NCI-H446 treated with DMSO at 0.1 percent for 48 hours (cell line): Measurements from ENCODE around the gene ITGA11.

Source experiments
- DNase-seq: peaks from one replicate; lab custom pipeline; 2025; lab: John Stamatoyannopoulos, UW

Gene ITGA11

DNA sequence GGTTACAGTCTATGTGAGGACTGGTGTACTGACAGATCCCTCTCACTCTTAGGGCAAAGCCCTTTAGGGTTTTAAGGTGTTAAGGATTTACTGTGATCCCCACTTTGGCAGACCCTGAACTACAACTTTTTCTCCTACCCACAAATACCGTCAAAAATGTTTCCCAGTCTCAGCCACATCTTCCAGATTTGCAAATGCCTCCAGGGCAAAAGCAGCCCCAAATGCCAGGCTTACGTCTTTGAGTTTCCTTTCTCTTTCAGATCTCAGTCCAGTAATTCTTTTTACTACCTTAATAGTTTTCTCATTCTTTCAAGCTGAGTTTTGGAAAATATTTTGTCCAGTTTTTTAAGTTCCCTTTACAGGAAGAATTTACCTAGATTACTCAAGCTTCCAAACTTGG is 13.4 kb upstream of the ITGA11 start:
- DNase-seq, result no peak

DNA sequence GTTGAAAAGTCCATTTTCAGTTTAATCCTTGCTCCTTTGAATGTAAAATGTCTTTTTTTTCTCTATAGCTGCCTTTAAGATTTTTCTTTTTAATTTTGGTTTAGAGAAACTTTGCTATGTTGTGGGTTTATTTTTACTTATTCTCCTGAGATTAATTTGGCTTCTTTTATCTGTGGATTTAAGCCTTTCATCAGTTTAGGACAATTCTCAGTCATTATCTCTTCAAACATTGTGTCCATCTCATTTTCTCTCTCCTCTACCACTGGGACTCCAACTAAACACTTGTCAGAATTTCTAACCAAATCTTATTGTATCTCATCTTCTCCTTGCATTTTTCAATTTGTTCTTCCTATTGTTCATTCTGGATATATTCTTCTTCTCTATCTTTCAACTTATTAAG is 12.4 kb upstream of the ITGA11 start:
- DNase-seq, result no peak

GRCh38 chr15:68442903-68443302 is 10.9 kb upstream of the ITGA11 start:
- DNase-seq, result no peak

- DNase-seq, result no peak
Observed at GRCh38 chr15:68442041-68442440, 10.1 kb upstream of the ITGA11 start.

- no peak for DNase-seq
Observed at GRCh38 chr15:68441045-68441743, 9.2 kb upstream of the ITGA11 start.

DNA sequence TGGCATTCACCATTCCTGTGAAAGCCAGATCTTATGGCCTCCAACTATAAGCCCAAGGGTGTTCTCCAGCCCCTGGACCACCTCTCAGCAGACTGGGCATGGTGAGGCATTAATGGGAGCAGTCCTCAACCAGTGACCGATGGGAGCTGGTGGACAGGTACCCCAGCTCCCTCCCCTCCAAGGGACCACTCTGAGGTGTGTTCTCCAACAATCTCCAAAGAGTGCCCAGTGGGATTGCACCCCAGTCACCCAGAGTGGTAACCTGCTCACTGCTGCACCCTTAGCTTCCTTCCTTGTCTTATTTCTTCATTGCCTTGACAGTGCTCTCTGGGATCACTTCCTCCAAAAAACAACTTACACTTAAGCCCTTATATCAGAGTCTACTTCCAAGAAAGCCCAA is 8.2 kb upstream of the ITGA11 start:
- no peak for DNase-seq

DNA sequence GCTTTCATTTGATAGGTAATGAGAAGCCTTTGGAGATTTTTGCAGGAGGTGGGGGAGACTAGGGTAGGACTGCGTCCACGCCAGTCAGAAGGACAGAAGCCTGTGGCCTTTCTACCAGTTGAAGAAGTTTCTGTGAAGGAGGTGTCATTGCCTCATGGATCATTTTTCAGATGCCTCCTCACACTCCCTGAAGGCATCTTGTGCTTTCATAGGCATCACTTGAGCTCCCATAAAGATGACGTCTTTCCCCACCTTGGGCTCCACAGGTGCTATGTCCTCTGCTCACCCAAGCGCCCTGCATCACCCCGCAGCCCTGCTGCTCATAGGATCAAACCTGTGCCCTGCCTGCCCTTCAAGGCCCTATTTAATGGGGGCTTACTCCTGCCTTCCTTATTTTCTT is 7.5 kb upstream of the ITGA11 start:
- no peak for DNase-seq

- DNase-seq, result no peak
Observed at GRCh38 chr15:68436680-68437079, 4.7 kb upstream of the ITGA11 start.

DNA sequence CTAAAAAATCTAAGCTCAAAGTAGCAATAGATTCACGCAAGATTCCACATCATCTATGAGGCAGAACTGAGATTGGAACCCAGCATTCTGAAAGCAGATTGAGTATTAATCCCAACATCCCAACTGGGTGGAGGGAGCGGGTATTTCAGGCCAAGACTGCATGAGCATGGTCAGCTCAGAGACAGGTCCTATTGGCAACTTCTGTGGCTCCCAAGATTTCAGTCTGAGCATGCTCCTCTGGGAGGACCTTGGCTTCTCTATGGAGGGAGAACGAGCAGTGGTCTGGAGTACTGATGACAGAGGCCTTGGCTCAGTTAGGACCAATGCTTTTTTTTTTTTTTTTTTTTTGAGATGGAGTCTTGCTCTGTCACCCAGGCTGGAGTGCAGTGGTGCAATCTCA is 4.0 kb upstream of the ITGA11 start:
- no peak for DNase-seq

DNA sequence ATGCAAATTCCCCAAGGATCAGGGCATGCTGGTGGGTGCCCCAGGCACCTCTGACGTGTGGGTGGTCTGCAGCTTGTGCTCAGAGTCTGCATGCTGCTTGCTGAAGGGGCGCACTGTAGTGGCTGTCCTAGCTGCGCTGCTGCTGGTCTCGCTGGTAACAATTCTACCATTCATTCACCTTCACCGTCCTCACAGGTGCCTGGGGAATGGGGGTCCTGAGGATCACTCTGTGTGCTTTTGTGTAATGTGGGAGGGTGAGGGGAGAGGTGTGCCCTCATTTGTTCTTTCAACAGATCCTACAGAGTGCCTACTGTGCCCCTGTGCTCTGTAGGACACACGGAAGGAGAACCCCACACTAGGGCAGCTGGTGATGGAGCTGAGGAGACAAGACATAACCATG is 2.1 kb upstream of the ITGA11 start:
- no peak for DNase-seq

DNA sequence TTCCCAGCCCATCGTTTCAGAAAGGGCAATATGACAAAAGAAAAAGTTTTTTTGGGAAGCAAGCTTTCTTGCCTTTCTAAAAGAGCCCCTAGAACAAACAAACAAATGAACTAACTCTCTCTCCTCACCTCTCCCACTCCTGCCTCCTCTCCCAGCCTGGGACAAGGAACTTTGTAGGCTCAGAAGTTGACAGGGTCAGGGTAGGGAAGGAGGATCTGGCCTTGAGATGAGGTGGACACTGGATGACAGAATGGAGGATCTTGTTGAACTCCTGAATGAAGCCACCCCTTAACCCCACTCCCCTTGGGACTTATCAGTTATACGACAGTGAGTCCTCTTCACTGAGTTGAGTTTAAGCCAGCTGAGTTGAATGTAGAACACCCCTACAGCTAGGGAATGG is 1.6 kb upstream of the ITGA11 start:
- DNase-seq, result no peak

- no peak for DNase-seq
Observed at GRCh38 chr15:68432441-68433064, 590 bp upstream of the ITGA11 start.

DNA sequence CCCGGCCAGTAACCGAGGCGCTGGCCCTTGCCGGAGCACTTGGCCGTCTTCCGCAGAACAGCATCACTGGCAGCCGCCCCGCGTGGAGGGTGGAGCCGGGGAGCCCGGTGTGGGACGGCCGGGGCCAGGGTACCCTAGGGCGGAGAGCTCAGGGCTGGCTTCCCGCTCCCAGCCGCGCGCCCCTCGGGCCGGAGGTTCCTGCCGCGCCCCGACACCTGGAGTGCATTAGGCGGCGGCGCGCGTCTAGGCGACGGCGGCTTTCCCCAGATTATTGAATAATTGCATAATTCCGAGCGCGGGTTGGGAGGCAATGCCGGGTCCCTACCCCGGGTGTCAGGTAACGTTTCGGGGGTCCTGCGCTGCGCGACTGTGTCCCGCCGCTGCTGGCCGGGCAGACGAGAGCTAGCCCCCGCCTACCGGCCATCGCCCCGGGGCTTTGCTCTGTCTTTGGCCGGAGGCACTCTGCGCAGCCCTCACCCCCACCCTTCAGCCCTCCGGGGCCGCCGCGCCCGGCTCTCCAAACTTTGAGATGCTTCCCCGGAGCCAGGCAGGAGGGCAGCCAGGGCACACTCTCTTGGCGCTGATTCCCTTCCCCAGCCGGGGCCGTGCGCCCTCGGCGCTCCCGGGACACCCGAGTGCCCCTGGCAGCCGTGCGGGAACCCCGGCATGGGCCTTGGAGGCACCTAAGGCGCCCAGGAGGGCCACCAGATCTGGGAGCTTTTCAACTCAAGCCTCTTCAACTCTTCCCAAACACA is 749 bp downstream of the ITGA11 start:
- no peak for DNase-seq

DNA sequence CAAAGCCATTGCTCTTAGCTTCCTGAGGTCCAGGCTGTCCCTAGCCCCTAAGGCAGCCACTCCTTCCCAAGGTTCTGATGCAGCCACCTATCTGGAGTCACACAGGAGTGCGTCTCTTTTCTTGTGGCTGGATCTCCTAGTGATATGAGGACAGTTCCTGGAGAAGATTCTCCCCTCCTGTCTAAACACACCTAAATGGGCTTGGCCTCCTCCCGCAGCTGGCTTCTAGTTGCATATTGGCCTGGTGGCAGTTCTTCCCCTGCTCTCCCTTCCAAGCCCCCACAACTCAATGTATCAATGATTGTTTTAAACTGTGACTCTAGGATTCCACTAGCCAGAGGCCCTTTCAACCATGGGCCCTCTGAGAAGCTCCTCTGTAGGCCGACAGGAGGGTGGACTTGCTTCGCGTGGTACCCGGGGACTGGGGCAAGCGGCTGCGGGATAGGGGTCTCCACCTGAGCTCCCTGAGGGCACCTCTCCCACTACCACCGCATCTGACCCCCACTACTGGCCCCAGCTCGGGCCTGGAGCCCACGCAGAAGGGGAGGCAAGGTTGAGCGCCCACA is 1.4 kb downstream of the ITGA11 start:
- DNase-seq, result no peak

DNA sequence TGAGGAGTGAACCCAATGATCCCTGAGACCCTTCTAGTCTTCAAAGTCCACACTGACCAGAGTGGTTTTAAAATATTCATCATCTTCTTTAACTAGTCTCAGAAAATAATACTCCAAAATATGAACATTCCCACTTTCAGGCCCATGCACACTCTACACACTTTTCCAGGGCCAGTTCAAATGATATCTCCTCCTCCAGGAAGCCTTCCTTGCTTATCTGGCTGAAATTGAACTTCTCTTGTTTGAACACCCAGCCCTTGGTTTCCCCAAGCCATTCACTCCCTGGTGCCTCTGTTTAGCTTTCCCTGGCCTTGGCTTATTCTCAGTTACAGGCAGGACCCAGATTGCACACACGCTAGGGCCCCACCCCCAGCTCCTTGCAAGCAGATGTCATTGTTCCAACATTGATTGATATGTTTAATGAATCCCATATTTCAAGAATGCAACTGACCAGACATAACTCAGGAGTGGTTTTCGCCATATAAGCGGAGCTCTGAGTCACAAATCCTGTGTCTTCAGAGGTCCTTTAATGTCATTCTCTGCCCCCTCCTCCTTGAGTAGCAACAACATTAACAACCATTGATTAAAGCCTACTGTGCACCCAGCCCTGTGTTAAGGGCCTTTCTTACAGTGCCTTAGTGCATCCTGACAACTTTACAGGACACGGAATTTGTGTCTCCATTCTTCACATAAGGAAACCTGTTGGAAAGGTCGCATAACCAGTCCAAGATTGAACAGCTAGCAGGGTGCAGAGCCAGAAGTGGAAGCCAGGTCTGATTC is 2.1 kb downstream of the ITGA11 start:
- no peak for DNase-seq

GRCh38 chr15:68428431-68428940 is 3.5 kb downstream of the ITGA11 start:
- DNase-seq, result no peak

- no peak for DNase-seq
Observed at GRCh38 chr15:68427963-68428362, 4.0 kb downstream of the ITGA11 start.

- no peak for DNase-seq
Observed at GRCh38 chr15:68427366-68427765, 4.6 kb downstream of the ITGA11 start.

DNA sequence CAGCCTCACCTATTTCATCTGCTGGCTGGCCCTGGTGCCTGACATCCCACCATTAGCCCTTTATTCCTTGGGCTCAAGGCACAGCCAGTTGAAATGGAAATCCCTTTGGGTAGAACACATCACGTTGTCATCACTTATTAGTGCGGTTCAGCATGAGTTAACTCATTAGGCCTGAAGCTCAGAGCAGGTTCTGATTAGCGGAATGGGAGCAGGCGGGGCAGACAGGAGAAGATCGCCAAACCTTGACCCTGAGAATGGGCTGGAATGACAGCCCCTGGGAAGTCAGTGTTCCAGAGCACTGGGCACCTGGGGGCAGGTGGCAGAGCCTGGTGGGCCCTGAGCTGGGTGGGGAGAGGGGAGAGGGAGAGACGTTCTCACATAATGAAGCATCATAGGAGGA is 5.8 kb downstream of the ITGA11 start:
- DNase-seq, result no peak

- no peak for DNase-seq
Observed at GRCh38 chr15:68425428-68426060, 6.4 kb downstream of the ITGA11 start.

DNA sequence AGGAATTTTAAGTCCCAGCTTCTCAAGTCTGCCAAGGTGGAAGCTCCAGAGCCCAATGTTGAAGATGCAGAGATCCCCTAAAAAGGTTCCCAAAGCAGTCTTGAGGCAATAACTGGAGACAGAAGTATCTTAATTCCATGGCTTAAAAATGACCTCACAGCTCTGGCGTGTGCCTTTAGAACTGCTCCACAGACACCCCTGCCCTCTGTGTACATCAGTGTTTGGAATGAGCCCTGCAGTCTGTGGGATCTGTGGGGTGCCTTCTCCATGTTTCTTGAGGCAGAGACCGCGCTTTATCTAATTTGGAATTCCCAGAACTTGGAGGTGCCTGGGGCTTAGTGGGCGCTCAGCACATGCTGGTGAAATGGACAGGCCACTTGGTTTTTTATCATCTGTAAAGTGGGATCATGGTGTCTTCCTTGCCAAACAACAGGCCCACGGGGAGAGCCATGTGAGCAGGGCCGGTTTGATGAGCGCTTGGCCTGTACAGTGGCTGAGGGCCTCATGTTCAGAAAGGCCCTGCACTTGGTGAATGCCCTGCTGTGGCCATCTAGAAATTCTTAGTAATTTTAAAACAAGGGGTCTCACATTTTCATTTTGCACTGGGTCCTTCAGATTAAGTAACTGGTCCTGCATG is 7.1 kb downstream of the ITGA11 start:
- no peak for DNase-seq
